MM.1S (cell line): Measurements from ENCODE around the gene WDR75.

Experiments used
- CTCF ChIP-seq: fragments of 300-600 bp; sonication (generic); IDR thresholded peaks from 2 replicates; pipeline ENCODE4 v1.5.1; 2016; ENCODE audit warnings: antibody characterized with exemption, low read length, mixed read lengths
- EZH2 ChIP-seq: fragments of 300-600 bp; sonication (generic); optimal IDR thresholded peaks from 2 replicates; pipeline ENCODE3; 2017; ENCODE audit warnings: low read depth, mild to moderate bottlenecking, antibody characterized with exemption, low read length, mixed read lengths

DNA sequence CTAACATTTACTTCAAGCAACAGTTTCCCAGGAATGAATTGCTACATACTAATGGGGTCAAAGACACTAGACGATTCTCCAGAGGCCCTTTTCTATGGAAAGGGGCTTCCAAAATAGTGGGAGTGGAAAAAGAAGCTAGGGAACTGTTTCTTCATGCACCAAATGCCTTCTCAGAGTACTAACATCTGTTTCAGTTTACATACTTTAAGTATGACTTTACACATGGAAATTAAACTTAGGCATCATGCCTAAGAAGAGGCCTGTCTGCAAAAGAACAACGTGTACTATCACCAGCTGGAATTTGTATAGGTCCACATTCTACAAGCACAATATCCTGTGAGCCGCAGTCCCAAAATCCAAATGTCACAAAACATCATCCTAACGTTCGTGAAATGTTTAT lies 29.4 kb upstream of the WDR75 start:
- TF ChIP-seq CTCF: no peak
- no peak for TF ChIP-seq EZH2
